HT-29 (cell line): ENCODE measurements around the gene ABLIM1. TPM values are rescaled to one million over a fixed set of nuclear protein-coding genes. Genes with fewer than 3 reads are reported as not detected.
A peak's percentile ranks its signal among the peaks of the same experiment; 100 is the strongest.

Experiments
- DNase-seq: peaks from one replicate; pipeline ENCODE4 v3.0.0-alpha.2; 2015; ENCODE audit warnings: low spot score
- total RNA-seq: library from RNA; depleted of rRNA; stranded (reverse); fragments of >200 nt; shearing (Covaris generic); gene quantifications from 2 replicates; pipeline ENCODE4 v1.2.3, GENCODE V29; 2014

Gene ABLIM1
- total RNA-seq, 1 experiment from 2014 or later = 45.9 TPM

DNA sequence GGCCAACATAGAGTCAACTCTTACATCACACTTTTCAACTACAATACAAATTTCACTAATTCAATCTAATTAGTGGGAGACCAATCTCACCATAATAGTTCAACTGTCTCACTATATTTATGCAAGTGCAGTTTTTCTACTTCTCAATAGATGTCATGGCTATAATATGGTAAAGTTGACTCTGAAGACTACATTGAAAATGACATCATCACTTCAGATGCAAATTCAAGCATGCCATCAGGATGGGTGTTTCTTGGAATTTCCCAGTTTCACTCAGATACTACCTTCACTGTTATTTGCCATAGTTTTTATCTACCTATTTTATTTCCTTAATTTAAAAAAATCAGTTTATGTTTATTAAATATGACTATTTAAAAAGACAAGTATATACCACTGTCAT lies 67.1 kb downstream of the ABLIM1 start:
- DNase-seq = no peak

DNA sequence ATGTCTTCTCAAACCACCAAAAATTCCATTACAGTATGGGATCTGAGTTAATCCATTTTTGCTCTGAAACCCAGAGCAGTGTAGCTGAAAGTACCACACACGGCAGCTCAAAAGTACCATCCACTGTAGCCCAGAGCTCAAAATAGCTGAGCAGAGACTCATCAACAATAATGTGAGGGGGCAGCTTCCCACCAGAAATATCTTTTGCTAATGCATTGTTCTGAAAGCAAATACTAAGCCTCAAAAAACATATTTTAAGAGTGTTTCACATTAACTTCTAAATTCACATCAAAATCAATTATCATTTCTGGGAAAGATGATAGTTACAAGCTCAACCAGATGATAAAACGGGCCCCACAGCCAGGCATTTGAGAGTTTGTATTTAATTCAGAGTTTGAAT lies 73.7 kb downstream of the ABLIM1 start:
- no peak for DNase-seq

DNA sequence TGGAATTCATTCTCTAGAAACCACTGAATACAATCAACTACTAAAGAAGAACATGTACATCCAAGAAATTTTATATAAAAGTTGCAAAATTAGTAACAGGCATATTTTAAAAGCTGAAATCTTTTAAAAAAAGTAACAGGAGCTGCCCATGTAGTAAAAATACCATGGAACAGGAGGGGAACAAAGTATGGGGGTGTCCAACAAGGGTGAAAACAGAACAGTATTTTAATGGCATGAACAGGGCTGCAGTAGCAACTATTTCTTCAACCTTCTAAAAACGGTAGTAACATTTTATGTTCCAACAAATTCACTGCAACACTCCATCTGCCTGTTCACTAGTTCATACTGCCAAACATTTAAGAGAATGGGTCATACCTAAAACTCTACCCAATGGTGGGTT lies 77.0 kb downstream of the ABLIM1 start:
- DNase-seq = no peak

- no peak for DNase-seq
Measured at GRCh38 chr10:114577133-114577532, 80.9 kb downstream of the ABLIM1 start.

- no peak for DNase-seq
Measured at GRCh38 chr10:114576716-114577115, 81.4 kb downstream of the ABLIM1 start.

GRCh38 chr10:114576132-114576487 lies 82.0 kb downstream of the ABLIM1 start:
- DNase-seq = no peak

GRCh38 chr10:114575417-114576131 lies 82.5 kb downstream of the ABLIM1 start:
- DNase-seq = no peak

DNA sequence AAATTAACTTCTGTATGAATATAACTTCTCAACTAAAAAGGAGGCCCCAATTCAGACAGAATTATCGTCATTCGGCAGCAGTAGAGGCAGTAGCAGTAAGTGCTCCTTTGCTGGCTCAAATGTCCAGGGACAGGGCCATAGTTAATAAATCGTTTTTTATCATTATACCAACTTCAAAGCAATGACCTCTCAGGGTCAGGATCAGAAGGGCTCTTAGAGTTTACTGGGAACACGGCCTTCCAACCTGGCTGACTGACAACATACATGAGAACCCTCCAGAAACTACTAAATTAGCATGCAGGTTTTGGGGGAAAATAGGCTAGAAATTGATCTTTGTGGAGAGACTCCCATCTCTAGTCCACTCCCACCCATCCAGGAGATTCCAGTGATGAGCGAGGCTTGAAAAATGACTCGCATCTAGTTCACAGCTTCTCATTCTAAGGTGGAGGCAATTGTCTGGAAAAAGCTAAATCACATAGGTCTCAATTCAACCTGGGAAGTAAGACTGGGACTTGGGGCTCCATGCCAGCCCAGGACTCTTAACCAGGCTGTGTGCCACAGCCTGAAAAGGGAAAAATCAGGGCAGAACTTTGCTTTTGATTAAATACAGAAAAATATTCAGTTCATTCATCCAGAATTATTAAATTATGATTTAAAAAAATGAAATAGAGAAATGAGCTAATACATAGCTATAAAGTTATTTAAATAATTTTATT lies 84.6 kb downstream of the ABLIM1 start:
- DNase-seq = no peak

DNA sequence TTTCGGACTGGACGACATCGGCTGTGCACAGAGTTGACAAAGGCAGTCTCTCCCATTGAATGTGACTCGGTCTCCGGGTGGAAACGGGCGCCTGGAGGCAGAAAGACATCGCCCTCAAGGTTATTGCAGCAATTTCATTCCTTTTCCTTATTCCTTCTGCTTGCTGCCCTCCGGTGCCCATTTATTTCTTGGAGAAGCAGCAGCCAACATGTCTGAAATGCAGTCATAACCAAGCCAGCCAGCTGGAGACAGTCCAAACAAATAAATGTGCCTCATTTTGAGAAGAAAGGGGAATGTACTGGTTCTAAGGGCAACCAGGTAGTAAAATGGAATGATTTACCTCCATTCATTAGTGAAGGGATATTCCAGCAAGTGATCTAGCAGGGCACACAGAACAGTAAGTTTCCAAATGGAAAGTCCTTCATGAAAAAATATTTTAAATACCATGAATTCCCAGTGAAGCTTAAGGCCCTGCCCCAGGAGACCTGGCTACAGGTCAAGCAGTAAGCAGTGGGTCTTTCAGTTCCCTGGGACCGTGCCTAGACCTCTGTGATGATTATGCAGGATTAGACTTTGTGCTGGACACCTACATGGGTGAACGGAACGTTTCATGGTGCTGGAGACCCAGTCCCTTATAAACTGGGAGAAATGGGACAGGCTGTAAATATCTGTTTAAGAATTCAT lies 86.6 kb downstream of the ABLIM1 start:
- no peak for DNase-seq

DNA sequence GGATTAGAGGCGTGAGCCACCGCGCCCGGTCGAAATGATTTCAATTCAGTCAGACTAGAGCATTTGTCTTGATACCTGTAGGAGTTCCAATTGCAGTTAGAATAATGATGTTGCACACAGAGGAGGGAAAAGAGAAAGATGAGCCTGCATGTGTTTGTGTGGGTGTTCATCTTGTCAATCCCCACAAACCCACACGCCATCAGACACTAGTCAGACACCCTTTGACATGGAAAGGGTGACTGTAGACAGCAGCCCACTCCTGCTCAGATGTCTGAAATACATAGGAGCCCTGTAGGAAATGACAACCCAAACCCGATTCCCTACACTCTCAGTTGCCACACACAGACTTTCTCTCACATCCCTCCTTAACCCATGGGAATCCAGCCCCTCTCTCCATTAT lies 92.0 kb downstream of the ABLIM1 start:
- DNase-seq = no peak

GRCh38 chr10:114565066-114565465 lies 93.0 kb downstream of the ABLIM1 start:
- no peak for DNase-seq

DNA sequence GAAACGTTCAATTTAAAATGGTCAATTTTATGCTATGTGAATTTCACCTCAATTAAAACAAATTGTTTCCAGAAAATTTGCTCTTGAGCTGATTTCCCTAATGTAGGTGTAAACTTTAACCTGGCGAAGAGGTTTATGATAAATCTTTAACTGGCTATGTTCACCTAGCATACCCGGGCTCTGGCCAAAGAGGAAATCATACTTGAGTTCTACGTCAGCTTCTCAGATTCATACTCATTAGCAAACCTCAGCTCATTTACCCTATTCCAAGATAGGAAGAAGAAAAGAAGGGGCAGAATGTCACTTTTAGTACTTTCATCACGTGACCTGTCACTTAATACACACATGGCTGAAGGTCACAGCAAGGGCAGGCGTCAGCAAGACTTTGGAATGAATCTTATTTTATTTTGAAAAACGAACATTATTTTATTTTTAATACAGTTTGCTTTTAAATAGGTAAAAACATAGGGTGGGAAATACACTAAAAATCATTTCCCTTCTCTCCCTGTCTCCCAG lies 97.0 kb downstream of the ABLIM1 start:
- no peak for DNase-seq

DNA sequence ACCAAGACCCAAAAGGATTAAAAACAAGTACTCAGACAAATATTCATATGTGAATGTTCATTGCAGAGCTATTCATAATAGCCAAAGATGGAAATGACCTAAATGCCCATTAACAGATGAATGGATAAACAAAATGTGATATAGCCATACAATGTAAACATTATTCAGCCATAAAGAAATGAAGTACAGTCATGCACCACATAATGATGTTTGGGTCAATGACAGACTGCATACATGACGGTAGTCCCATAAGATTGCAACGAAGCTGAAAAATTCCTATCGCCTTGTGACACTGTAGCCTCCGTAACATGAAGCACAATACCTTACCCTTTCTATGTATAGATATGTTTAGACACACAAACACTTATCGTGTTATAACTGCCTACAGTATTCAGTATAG lies 97.9 kb downstream of the ABLIM1 start:
- no peak for DNase-seq

DNA sequence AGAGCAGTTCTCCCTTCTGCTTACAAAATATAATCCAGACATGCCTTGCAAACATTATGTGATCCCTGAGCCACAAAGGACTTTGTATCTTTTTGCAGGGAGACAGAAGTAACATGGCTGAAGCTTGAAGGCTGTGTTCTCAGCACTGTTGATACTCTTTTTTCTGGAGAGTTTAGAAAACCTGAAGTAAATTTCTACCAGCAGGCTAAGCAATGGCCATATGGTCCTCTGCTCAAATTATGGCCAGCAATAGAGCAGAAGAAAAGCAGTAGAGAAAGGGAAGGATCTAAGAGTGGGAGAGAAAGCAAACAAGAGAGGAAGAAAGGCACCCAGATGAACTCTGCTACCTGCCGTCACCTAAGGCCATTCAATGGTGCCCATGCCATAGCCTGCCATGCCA lies 98.4 kb downstream of the ABLIM1 start:
- no peak for DNase-seq

- no peak for DNase-seq
Measured at GRCh38 chr10:114557854-114558253, 100.2 kb downstream of the ABLIM1 start.

- DNase-seq = no peak
Measured at GRCh38 chr10:114556236-114557122, 101.6 kb downstream of the ABLIM1 start.

GRCh38 chr10:114553436-114553835 lies 104.6 kb downstream of the ABLIM1 start:
- no peak for DNase-seq

DNA sequence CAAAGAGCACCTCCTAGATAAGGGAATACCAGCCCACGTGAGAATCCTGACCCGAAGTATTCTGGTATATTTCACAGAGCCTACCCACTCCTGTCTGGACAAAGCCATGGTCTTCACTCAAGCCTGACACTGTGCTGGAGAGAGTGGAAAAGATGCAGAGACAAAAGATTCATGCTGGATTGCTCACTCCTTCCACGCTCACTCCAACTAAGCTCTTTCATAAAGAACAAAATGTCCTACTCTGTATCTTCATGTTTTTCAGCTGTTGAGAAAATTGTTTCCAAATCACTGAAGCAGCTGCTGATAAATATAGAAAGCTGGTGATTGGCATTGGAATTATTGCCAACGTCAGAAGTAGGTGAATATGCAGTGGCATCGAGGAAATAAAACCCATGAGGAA lies 106.0 kb downstream of the ABLIM1 start:
- no peak for DNase-seq

DNA sequence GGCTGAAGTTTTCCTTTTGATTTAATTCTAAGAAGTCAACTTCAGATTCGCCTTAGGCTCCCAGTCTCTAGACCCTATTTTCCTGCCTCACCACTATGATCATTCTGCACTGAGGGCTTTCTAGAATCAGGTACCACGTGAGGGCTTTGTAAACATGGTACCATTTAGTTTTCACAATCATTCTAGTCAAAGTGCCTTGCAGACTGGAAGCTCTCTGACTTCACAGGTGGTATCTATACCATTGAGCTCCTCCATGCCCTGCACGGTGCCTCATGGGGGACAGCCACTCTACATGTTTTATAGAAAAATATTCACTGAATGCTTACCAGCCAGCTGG lies 106.5 kb downstream of the ABLIM1 start:
- no peak for DNase-seq

DNA sequence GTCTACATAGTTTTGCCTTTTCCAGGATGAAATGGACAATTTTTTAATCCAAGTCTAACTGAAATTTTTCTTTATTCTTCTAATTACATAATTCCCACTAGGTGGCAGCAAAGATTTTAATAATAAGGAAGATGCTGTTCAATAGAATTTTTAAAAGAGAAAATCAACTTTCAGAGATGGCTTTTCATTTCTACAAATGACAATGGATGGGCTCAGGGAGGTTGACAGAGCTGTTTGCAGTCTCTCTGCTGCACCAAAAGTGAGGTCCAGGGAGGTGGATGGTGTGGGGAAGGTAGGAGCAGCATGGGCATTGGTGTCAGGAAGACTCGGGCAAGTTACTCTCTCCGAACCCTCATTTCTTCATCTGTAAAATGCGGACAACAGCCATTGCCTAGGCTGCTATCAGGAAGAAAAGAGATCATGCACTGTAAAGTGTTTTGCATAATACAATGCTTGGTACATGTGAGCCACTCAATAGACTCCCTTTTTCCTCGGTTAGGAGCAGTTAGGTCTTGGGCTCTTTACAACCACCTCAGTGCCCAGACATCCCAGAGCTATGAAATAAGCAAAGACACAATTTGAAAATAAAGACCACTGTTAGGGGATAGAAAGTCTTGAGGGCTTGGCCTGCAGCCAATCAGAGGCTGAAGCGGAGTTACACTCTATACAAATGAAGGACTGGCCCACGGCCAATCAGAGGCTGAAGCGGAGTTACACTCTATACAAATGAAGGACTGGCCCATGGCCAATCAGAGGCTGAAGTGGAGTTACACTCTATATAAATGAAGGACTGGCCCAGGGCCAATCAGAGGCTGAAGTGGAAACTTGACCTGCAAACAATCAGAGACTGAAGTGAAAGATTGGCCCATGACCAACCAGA lies 107.1 kb downstream of the ABLIM1 start:
- DNase-seq = peak; percentile 65

- DNase-seq = peak; percentile 75
Measured at GRCh38 chr10:114548662-114549061, 109.4 kb downstream of the ABLIM1 start.
